HT1080 (cell line): ENCODE measurements around the gene CLN6. TPM values are rescaled to one million over a fixed set of nuclear protein-coding genes. Genes with fewer than 3 reads are reported as not detected.
"Not testable (repeated sequence)": the region's sequence is repeated elsewhere in the genome, so short reads cannot be mapped to it uniquely, and the experiment has no call there.

Experiments used
- DNase-seq: peaks from one replicate; pipeline ENCODE4 v3.0.0-alpha.2; 2015; ENCODE audit warnings: low read depth
- total RNA-seq: library from RNA; depleted of rRNA; stranded (reverse); fragments of >200 nt; shearing (Covaris generic); gene quantifications from 2 replicates; pipeline ENCODE4 v1.2.3, GENCODE V29; 2014

The CLN6 gene
- total RNA-seq, 1 experiment from 2014 or later: 62.8 TPM

GRCh38 chr15:68192117-68192516 lies 37.4 kb downstream of the CLN6 start:
- no peak for DNase-seq

GRCh38 chr15:68191555-68191954 lies 38.0 kb downstream of the CLN6 start:
- no peak for DNase-seq

- DNase-seq: no peak
Measured at GRCh38 chr15:68190048-68190447, 39.5 kb downstream of the CLN6 start.

GRCh38 chr15:68188647-68189046 lies 40.9 kb downstream of the CLN6 start:
- no peak for DNase-seq

- no peak for DNase-seq
Measured at GRCh38 chr15:68187559-68187958, 42.0 kb downstream of the CLN6 start.

- DNase-seq: peak; percentile 15
Measured at GRCh38 chr15:68186671-68187397, 42.7 kb downstream of the CLN6 start.

- DNase-seq: no peak
Measured at GRCh38 chr15:68184616-68185480, 44.7 kb downstream of the CLN6 start.

- DNase-seq: peak; percentile 7
Measured at GRCh38 chr15:68183616-68184315, 45.8 kb downstream of the CLN6 start.

GRCh38 chr15:68177742-68178141 lies 51.8 kb downstream of the CLN6 start:
- no peak for DNase-seq

GRCh38 chr15:68176601-68177000 lies 52.9 kb downstream of the CLN6 start:
- no peak for DNase-seq

GRCh38 chr15:68175526-68175925 lies 54.0 kb downstream of the CLN6 start:
- no peak for DNase-seq

GRCh38 chr15:68173119-68173518 lies 56.4 kb downstream of the CLN6 start:
- no peak for DNase-seq

- not testable (repeated sequence) for DNase-seq
Measured at GRCh38 chr15:68172037-68172436, 57.5 kb downstream of the CLN6 start.

- no peak for DNase-seq
Measured at GRCh38 chr15:68166847-68167246, 62.7 kb downstream of the CLN6 start.

GRCh38 chr15:68163191-68163590 lies 66.3 kb downstream of the CLN6 start:
- no peak for DNase-seq

GRCh38 chr15:68158046-68158628 lies 71.4 kb downstream of the CLN6 start:
- DNase-seq: no peak

GRCh38 chr15:68157074-68157473 lies 72.5 kb downstream of the CLN6 start:
- DNase-seq: no peak
